ENCODE measurements around the gene KCNJ11. TPM values are rescaled to one million over a fixed set of nuclear protein-coding genes. Genes with fewer than 3 reads are reported as not detected.

KCNJ11 gene
- total and polyA plus RNA-seq, 2 of the 4 experiments (the other 2 are of a cell fraction): not detected

DNA sequence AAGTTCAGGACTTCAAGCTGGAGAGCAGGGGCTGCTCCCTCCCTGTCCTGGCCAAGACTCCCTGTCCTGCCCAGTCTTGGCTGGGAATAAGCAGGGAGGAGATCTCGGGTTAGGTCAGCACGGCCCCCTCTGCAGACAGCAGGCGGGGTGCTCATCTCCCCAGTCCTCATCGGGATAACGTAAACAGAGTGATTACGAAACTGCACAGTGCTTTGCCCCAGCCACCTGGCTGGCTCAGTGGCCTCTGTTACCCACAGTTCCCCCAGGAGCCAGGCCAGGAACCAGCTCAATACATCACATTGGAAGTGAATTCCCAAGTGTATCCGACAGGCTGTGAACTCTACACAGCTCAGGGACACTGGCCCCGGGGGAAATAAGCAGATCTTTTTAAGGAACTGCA, 42.7 kb upstream of the KCNJ11 start:
- no peak overlapping the region for H4K8ac ChIP-seq (ENCODE audit: low read depth in 2 of 2, low read length in 2 of 2)
- H3K27me3 ChIP-seq (ENCODE audit: control insufficient read depth, insufficient read depth, low read length): peaks cover 16% of the 10 kb centered on the region
- H3K4me3 ChIP-seq (ENCODE audit: insufficient read depth, low read depth, low read length): no peak overlapping the region
- H2BK5ac ChIP-seq (ENCODE audit: low read depth, low read length, poor library complexity, severe bottlenecking): no peak overlapping the region
- no peak for TF ChIP-seq CEBPB (IDR thresholded peaks at IDR 0.05; ENCODE audit: low read depth, low read length)
- TF ChIP-seq, protein P1, sequence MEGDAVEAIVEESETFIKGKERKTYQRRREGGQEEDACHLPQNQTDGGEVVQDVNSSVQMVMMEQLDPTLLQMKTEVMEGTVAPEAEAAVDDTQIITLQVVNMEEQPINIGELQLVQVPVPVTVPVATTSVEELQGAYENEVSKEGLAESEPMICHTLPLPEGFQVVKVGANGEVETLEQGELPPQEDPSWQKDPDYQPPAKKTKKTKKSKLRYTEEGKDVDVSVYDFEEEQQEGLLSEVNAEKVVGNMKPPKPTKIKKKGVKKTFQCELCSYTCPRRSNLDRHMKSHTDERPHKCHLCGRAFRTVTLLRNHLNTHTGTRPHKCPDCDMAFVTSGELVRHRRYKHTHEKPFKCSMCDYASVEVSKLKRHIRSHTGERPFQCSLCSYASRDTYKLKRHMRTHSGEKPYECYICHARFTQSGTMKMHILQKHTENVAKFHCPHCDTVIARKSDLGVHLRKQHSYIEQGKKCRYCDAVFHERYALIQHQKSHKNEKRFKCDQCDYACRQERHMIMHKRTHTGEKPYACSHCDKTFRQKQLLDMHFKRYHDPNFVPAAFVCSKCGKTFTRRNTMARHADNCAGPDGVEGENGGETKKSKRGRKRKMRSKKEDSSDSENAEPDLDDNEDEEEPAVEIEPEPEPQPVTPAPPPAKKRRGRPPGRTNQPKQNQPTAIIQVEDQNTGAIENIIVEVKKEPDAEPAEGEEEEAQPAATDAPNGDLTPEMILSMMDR (conservative IDR thresholded peaks at IDR 0.05; ENCODE audit: low read depth, low read length): no peak
- TF ChIP-seq MAZ (IDR thresholded peaks at IDR 0.05; ENCODE audit: borderline replicate concordance, low read depth, low read length): no peak
- TF ChIP-seq MAFK (IDR thresholded peaks at IDR 0.05; ENCODE audit: low read depth, low read length): no peak
- no peak for TF ChIP-seq RAD21 (IDR thresholded peaks at IDR 0.05; ENCODE audit: low read length)
- no peak for TF ChIP-seq NFE2L2 (IDR thresholded peaks at IDR 0.05; ENCODE audit: low read depth, low read length)
- TF ChIP-seq CHD1 (IDR thresholded peaks at IDR 0.05; ENCODE audit: low read depth, low read length): no peak
- no peak for TF ChIP-seq MXI1 (IDR thresholded peaks at IDR 0.05; ENCODE audit: borderline replicate concordance, low read depth, low read length)
- no peak for TF ChIP-seq ELK1 (IDR thresholded peaks at IDR 0.05; ENCODE audit: borderline replicate concordance, low read depth, low read length)
- ATAC-seq (ENCODE audit: low read depth): no peak
- no peaks in the 10 kb centered on the region for H3K36me3 ChIP-seq (ENCODE audit: control insufficient read depth, insufficient read depth, low read length)
- in situ Hi-C loops (cut with MboI; ENCODE audit: low sequenced_read_pairs): no loop called here
- no peak overlapping the region for H3K56ac ChIP-seq (ENCODE audit: extremely low read depth, insufficient read depth, low read length)
- no peaks in the 10 kb centered on the region for H3K9me3 ChIP-seq (ENCODE audit: control insufficient read depth, insufficient read depth, low read length)
- no peak overlapping the region for H3K18ac ChIP-seq (ENCODE audit: low read depth, low read length)
- H4K91ac ChIP-seq (ENCODE audit: insufficient read depth, low read depth, low read length): no peak overlapping the region
- no peak overlapping the region for H4K5ac ChIP-seq (ENCODE audit: low read depth, low read length)
- no peak overlapping the region for H3K9ac ChIP-seq (ENCODE audit: low read depth, low read length)
- POLR2A ChIA-PET (ENCODE audit: unreplicated experiment): no interaction called here
- no peak overlapping the region for H3K4me2 ChIP-seq (ENCODE audit: low read depth, low read length)
- H2BK120ac ChIP-seq (ENCODE audit: low read depth, low read length): no peak overlapping the region
- H3K4me1 ChIP-seq (ENCODE audit: control insufficient read depth, insufficient read depth, low read length): no peaks in the 10 kb centered on the region
- H3K14ac ChIP-seq (replicated peaks; ENCODE audit: low read depth, low read length): no peak overlapping the region
- CTCF ChIA-PET: no interaction called here
- no peaks in the 10 kb centered on the region for H4K20me1 ChIP-seq (ENCODE audit: insufficient read depth, low read length)
- H2AFZ ChIP-seq (replicated peaks; ENCODE audit: low read length, poor library complexity): no peak overlapping the region
- no peak overlapping the region for H3K23ac ChIP-seq (ENCODE audit: low read depth, low read length)
- no peaks in the 10 kb centered on the region for H3K9me1 ChIP-seq (ENCODE audit: insufficient read depth, low read length)
- H3K27ac ChIP-seq (ENCODE audit: insufficient read depth, low read length): no peak overlapping the region
- H2AK9ac ChIP-seq (replicated peaks; ENCODE audit: low read depth, low read length, poor library complexity): no peak overlapping the region
- dilution Hi-C loops (cut with HindIII; ENCODE audit: low sequenced_read_pairs, unreplicated experiment): no loop called here
- BruUV-seq (replicated peaks): no TSS peak
- H2BK20ac ChIP-seq (ENCODE audit: low read depth, low read length): no peak overlapping the region
- no peak overlapping the region for H2BK15ac ChIP-seq (ENCODE audit: low read depth, low read length)
- intact Hi-C loops (cut with micrococcal nuclease): no loop called here
- H3K4ac ChIP-seq (ENCODE audit: low read depth, low read length): no peak overlapping the region
- no peak for DNase-seq
- WGBS, 2 experiments (ENCODE audit: extremely low coverage in 2 of 2, insufficient read length in 1 of 2): 28% methylated on average over 4 of the region's 8 CpGs; no CpG with 5 or more reads in 1 of the 2 experiments
- no peak overlapping the region for H2AK5ac ChIP-seq (ENCODE audit: low read depth, low read length)
- H3K79me1 ChIP-seq (ENCODE audit: low read depth in 1 of 2, low read length in 2 of 2): no peaks in the 10 kb centered on the region
